Heart right ventricle (tissue), 16 donors: ENCODE results near the gene MAP4K4. TPM values are rescaled to one million over a fixed set of nuclear protein-coding genes. Genes with fewer than 3 reads are reported as not detected.
A peak's percentile ranks its signal among the peaks of the same experiment; 100 is the strongest.

Experiments
- ATAC-seq, 8 donors: fragments of 200-7000 bp; cut with Tn5 transposase; one replicate each; pipeline ENCODE4 v1.9.1; 2020; ENCODE audit warnings: mild to moderate bottlenecking in 8 of 8, moderate library complexity in 8 of 8, moderate number of reproducible peaks in 1 of 8
- DNase-seq, 2 donors: peaks; one replicate each; pipeline ENCODE4 v3.0.0-alpha.2; 2020
- H3K27ac ChIP-seq, 10 donors: fragments of 200-600 bp; sonication (generic) in 2 of 10; one replicate each; pipeline versions ENCODE4 v1.5.0 to v1.8.0; 2020 to 2022; ENCODE audit warnings: mild to moderate bottlenecking in 3 of 10
- H3K27me3 ChIP-seq, 7 donors: fragments of 200-600 bp; one replicate each; pipeline ENCODE4 v1.8.0; 2021 to 2022; ENCODE audit warnings: mild to moderate bottlenecking in 2 of 7
- H3K36me3 ChIP-seq, 9 donors: fragments of 200-600 bp; sonication (generic) in 1 of 9; one replicate each; pipeline versions ENCODE4 v1.5.0 to v1.8.0; 2020 to 2022; ENCODE audit warnings: mild to moderate bottlenecking in 2 of 9
- H3K4me1 ChIP-seq, 9 donors: fragments of 200-600 bp; sonication (generic) in 1 of 9; one replicate each; pipeline versions ENCODE4 v1.5.0 to v1.8.0; 2020 to 2022; ENCODE audit warnings: mild to moderate bottlenecking in 4 of 9
- H3K4me3 ChIP-seq, 10 donors: fragments of 200-600 bp; sonication (generic) in 2 of 10; one replicate each; pipeline versions ENCODE4 v1.5.0 to v1.8.0; 2020 to 2022; ENCODE audit warnings: mild to moderate bottlenecking in 7 of 10, moderate library complexity in 2 of 10
- H3K9me3 ChIP-seq, 11 donors: fragments of 200-600 bp in 10 of 11; sonication (generic) in 2 of 11; one replicate each; pipeline versions ENCODE4 v1.5.0 to v1.8.0; 2013 to 2022; ENCODE audit warnings: mild to moderate bottlenecking in 2 of 11, control low read depth in 1 of 11, moderate library complexity in 1 of 11
- WGBS, 2 donors: extraction: QIAGEN DNeasy Blood & Tissue Kit; methylation state at CpG; one replicate each; pipeline ENCODE4 v1.1.7; 2013; ENCODE audit warnings: inconsistent platforms in 1 of 2; 5-methylcytosine and 5-hydroxymethylcytosine counted together
- intact Hi-C, 10 donors: fragments of 100-400 bp; cut with DNase I; formaldehyde crosslinking; loops; one replicate each; pipeline versions ENCODE4 v1.11.1 to v1.14.2; 2022
- polyA plus RNA-seq, 2 donors: library from polyadenylated mRNA; stranded (reverse); fragments of 200-250 nt; gene quantifications; one replicate each; pipeline ENCODE4 v1.2.3, GENCODE V29; 2013
- total RNA-seq, 10 donors: library from RNA; stranded (reverse); fragmentation: NEBNext Ultra II Directional in 3 of 10; extraction: Animal tissue kit (Norgen Biotek cat#: 25700) in 3 of 10; gene quantifications; one replicate each; pipeline versions ENCODE4 v1.2.1 to v1.2.4, GENCODE V29; 2021 to 2023
- TF ChIP-seq, protein P1 (sequence below), 9 donors: fragments of 200-600 bp; sonication (generic) in 2 of 9; IDR thresholded peaks; one replicate each; pipeline versions ENCODE4 v1.5.0 to v1.8.0; 2021 to 2022; ENCODE audit warnings: antibody characterized with exemption in 9 of 9, mild to moderate bottlenecking in 5 of 9, moderate library complexity in 1 of 9
- donor health status: Arrhythmogenic right ventricular cardiomyopathy.
- donor health status: ischemic (EF 13 %, LVEDD 7.1; RV severe dilation, severe dysfunction).
- donor health status: healthy with polysubstance abuse.
- donor health status: DM: no; HTN: yes; CAD: no.
- donor health status: DM: no; HTN: no; CAD: no.
- donor health status: ischemic (EF 25% LVEDD 6.9; RV normal size, moderate dysfunction).
- donor health status: ischemic (EF 25% LVEDD 5.7; RV mildly dilated, moderate dysfunction).
- donor health status: healthy.
- donor health status: DM: yes; HTN: yes; CAD: no.
- donor health status: Ischemic cardiomyopathy.
- donor health status: ischemic (EF 35%, LVEDD 5.7; RV mildly dilated, moderate dysfunction).
- donor health status: nonischemic (EF 11% LVEDD 7.7; RV severe dilation, severe dysfunction).
- donor health status: DM: yes; HTN: yes; CAD: no.
- donor health status: PGD.
- donor health status: ischemic (EF 29% LVEDD 5.4; RV normal size, mild dysfunction).
- donor health status: nonischemic (EF 23%, LVEDD 6.1; RV moderate dilation, normal function).

MAP4K4 gene
- total and polyA plus RNA-seq, 12 donors: 44.3 to 116 (median 86.1) TPM

GRCh38 chr2:101734505-101735165 lies 37.1 kb downstream of the MAP4K4 start:
- Histone ChIP-seq H3K4me1 (peaks cover 30 to 98% (median 88%) of the 10 kb centered on the region in 9 donors), H3K27me3 (no peaks in the 10 kb centered on the region), H3K27ac (peak overlapping the region in 8 of 10 donors; percentile 11 to 74 (median 52)), H3K4me3 (no peak overlapping the region), H3K36me3 (no peaks in the 10 kb centered on the region), H3K9me3 (no peaks in the 10 kb centered on the region)
- ATAC-seq: no peak
- 76 to 81% methylated on average over 9 of the region's 9 CpGs for WGBS, 2 donors
- intact Hi-C loops: no loop called here
- TF ChIP-seq, protein P1, sequence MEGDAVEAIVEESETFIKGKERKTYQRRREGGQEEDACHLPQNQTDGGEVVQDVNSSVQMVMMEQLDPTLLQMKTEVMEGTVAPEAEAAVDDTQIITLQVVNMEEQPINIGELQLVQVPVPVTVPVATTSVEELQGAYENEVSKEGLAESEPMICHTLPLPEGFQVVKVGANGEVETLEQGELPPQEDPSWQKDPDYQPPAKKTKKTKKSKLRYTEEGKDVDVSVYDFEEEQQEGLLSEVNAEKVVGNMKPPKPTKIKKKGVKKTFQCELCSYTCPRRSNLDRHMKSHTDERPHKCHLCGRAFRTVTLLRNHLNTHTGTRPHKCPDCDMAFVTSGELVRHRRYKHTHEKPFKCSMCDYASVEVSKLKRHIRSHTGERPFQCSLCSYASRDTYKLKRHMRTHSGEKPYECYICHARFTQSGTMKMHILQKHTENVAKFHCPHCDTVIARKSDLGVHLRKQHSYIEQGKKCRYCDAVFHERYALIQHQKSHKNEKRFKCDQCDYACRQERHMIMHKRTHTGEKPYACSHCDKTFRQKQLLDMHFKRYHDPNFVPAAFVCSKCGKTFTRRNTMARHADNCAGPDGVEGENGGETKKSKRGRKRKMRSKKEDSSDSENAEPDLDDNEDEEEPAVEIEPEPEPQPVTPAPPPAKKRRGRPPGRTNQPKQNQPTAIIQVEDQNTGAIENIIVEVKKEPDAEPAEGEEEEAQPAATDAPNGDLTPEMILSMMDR (IDR thresholded peaks at IDR 0.05): no peak
- no peak for DNase-seq

GRCh38 chr2:101735166-101735533 lies 37.6 kb downstream of the MAP4K4 start:
- DNase-seq (no peak), ATAC-seq (no peak)
- intact Hi-C loops: no loop called here
- peak overlapping the region in 9 of 10 donors; percentile 28 to 74 (median 59) for H3K27ac ChIP-seq
- H3K27me3 ChIP-seq: no peaks in the 10 kb centered on the region
- TF ChIP-seq, protein P1 (IDR thresholded peaks at IDR 0.05): no peak
- H3K4me3 ChIP-seq: no peak overlapping the region
- H3K4me1 ChIP-seq: peaks cover 30 to 95% (median 83%) of the 10 kb centered on the region in 9 donors
- no peaks in the 10 kb centered on the region for H3K36me3 ChIP-seq
- no peaks in the 10 kb centered on the region for H3K9me3 ChIP-seq

DNA sequence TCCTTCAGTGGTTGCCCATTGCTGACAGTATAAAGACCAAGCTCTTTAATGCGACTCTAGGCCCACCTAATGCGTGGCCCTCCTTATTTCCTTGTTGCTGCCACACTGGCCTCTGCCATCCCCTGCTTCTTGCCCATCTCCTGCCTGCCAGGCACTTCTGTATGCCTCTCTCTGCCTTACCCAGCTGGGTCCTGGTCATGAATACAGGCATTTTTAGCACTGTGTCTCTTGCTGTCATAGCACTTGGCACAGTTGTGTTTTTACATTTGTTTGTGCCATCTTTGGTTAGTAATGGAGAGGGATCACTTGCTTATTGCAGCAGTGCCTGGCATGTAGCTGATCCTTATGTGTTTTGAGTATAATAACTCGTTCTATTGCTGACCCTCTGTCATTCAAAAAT lies 38.7 kb downstream of the MAP4K4 start:
- H3K4me1 ChIP-seq: peaks cover 30 to 96% (median 87%) of the 10 kb centered on the region in 9 donors
- 56 to 61% methylated on average over 3 of the region's 3 CpGs for WGBS, 2 donors

DNA sequence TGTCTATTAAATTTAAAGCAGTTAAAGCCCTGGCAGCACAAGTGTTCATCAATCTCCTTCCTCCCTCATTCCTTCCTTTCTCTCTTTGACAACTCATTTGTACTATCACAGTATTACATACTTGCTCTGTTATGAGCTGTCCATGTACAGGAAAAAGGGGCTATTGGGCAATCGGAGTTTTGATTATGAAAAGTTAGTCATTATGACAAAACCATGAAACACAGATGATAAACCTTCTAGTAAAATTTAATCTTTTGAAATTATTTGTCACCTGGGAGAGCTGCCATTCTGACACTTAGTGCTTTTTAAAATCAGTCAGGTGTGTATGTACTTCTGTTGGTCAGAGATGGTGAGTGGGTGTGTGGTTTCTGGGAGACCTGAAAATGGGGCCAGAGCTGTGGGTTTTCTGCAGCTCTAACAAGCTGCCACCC lies 39.4 kb downstream of the MAP4K4 start:
- 18 to 26% methylated on average over 1 of the region's 1 CpG for WGBS, 2 donors
- ATAC-seq (peak in 2 of 8 donors; percentile 13 to 59), DNase-seq (no peak)
- intact Hi-C loops: no loop called here
- Histone ChIP-seq H3K27ac (peak overlapping the region in 8 of 10 donors; percentile 37 to 74 (median 62)), H3K4me1 (peaks cover 32 to 96% (median 87%) of the 10 kb centered on the region in 9 donors), H3K4me3 (no peak overlapping the region), H3K27me3 (no peaks in the 10 kb centered on the region), H3K36me3 (no peaks in the 10 kb centered on the region), H3K9me3 (no peaks in the 10 kb centered on the region)
- TF ChIP-seq, protein P1 (IDR thresholded peaks at IDR 0.05): no peak

More for the DNA sequence above, 38.7 kb downstream of the MAP4K4 start:
- Histone ChIP-seq H3K4me3 (no peak overlapping the region), H3K36me3 (no peaks in the 10 kb centered on the region), H3K27ac (peak overlapping the region; percentile 9 to 74 (median 52)), H3K27me3 (no peaks in the 10 kb centered on the region), H3K9me3 (no peaks in the 10 kb centered on the region)
- DNase-seq (no peak), ATAC-seq (peak in 6 of 8 donors; percentile 19 to 63 (median 43))
- intact Hi-C loops: no loop called here
- TF ChIP-seq, protein P1 (IDR thresholded peaks at IDR 0.05): no peak
